Neuronal stem cell (in vitro differentiated cells): ENCODE results near the gene FAM168B.
A peak's percentile ranks its signal among the peaks of the same experiment; 100 is the strongest.

ENCODE experiments used
- DNase-seq: peaks from one replicate; pipeline ENCODE4 v3.0.0-alpha.2; 2013; ENCODE audit warnings: low spot score
- H2AFZ ChIP-seq: one replicate; pipeline ENCODE4 v1.6.1; 2013; ENCODE audit warnings: mild to moderate bottlenecking, low read length, inconsistent platforms
- H2AK5ac ChIP-seq: 2 replicates; pipeline ENCODE4 v1.6.1; 2013; ENCODE audit warnings: low read depth, mild to moderate bottlenecking, inconsistent platforms, low read length, moderate library complexity, mixed read lengths
- H2BK120ac ChIP-seq: 2 replicates; pipeline ENCODE4 v1.6.1; 2013; ENCODE audit warnings: low read depth, mild to moderate bottlenecking, inconsistent platforms, low read length, moderate library complexity, mixed read lengths
- H2BK12ac ChIP-seq: one replicate; pipeline ENCODE4 v1.6.1; 2013; ENCODE audit warnings: low read length, inconsistent platforms
- H2BK15ac ChIP-seq: 2 replicates; pipeline ENCODE4 v1.6.1; 2013; ENCODE audit warnings: mild to moderate bottlenecking, low read length, inconsistent platforms, mixed read lengths
- H2BK5ac ChIP-seq: one replicate; pipeline ENCODE4 v1.6.1; 2013; ENCODE audit warnings: inconsistent platforms, mild to moderate bottlenecking, low read length, moderate library complexity
- H3K14ac ChIP-seq: one replicate; pipeline ENCODE4 v1.6.1; 2013; ENCODE audit warnings: low read length, inconsistent platforms
- H3K18ac ChIP-seq: 2 replicates; pipeline ENCODE4 v1.6.1; 2013; ENCODE audit warnings: low read length, inconsistent platforms
- H3K23ac ChIP-seq: 2 replicates; pipeline ENCODE4 v1.6.1; 2013; ENCODE audit warnings: low read depth, mild to moderate bottlenecking, mixed read lengths, low read length, inconsistent platforms; ENCODE audit not compliant: poor library complexity
- H3K27ac ChIP-seq: replicated peaks from 3 replicates; pipeline ENCODE4 v1.5.1; 2013; ENCODE audit warnings: low read length, inconsistent platforms
- H3K27me3 ChIP-seq, 3 experiments: 2 replicates each; pipeline ENCODE4 v1.6.1; 2013; ENCODE audit warnings: low read length in 3 of 3, mild to moderate bottlenecking in 2 of 3, inconsistent platforms in 1 of 3, low read depth in 1 of 3, mixed read lengths in 1 of 3, moderate library complexity in 1 of 3; ENCODE audit not compliant: control insufficient read depth in 3 of 3, insufficient read depth in 3 of 3
- H3K36me3 ChIP-seq, 2 donors: replicated peaks in 1 of 2; 2 replicates each; pipeline ENCODE4 v1.6.1; 2013; ENCODE audit warnings: low read length in 2 of 2; ENCODE audit not compliant: control insufficient read depth in 2 of 2, insufficient read depth in 2 of 2
- H3K4ac ChIP-seq: 2 replicates; pipeline ENCODE4 v1.6.1; 2013; ENCODE audit warnings: inconsistent platforms, mild to moderate bottlenecking, low read length, moderate library complexity
- H3K4me1 ChIP-seq, 2 donors: 1 replicate in 1 of 2; 2 replicates in 1 of 2; pipeline ENCODE4 v1.6.1; 2013; ENCODE audit warnings: low read length in 2 of 2, low read depth in 1 of 2; ENCODE audit not compliant: control insufficient read depth in 2 of 2, insufficient read depth in 1 of 2
- H3K4me2 ChIP-seq: one replicate; pipeline ENCODE4 v1.6.1; 2013; ENCODE audit warnings: mild to moderate bottlenecking, low read length, inconsistent platforms; ENCODE audit not compliant: insufficient read depth, poor library complexity, severe bottlenecking
- H3K4me3 ChIP-seq, 2 donors: 2 replicates each; pipeline ENCODE4 v1.5.1; 2013; ENCODE audit warnings: low read length in 2 of 2, mild to moderate bottlenecking in 2 of 2, inconsistent platforms in 1 of 2, moderate library complexity in 1 of 2
- H3K79me1 ChIP-seq: one replicate; pipeline ENCODE4 v1.6.1; 2013; ENCODE audit warnings: low read depth, mild to moderate bottlenecking, inconsistent platforms, low read length, moderate library complexity
- H3K9ac ChIP-seq: one replicate; pipeline ENCODE4 v1.6.1; 2013; ENCODE audit warnings: mild to moderate bottlenecking, low read depth, low read length, inconsistent platforms; ENCODE audit not compliant: poor library complexity
- H3K9me3 ChIP-seq, 2 donors: replicated peaks in 1 of 2; 2 replicates each; pipeline versions ENCODE3 to v1.6.1; 2013; ENCODE audit warnings: low read length in 2 of 2, mild to moderate bottlenecking in 2 of 2, inconsistent platforms in 1 of 2, low read depth in 1 of 2, mixed read lengths in 1 of 2, moderate library complexity in 1 of 2; ENCODE audit not compliant: control insufficient read depth in 2 of 2, insufficient read depth in 1 of 2
- H4K8ac ChIP-seq: one replicate; pipeline ENCODE4 v1.6.1; 2013; ENCODE audit warnings: low read depth, mild to moderate bottlenecking, inconsistent platforms, low read length, moderate library complexity
- H4K91ac ChIP-seq: one replicate; pipeline ENCODE4 v1.6.1; 2013; ENCODE audit warnings: low read length, low read depth, mild to moderate bottlenecking, inconsistent platforms; ENCODE audit not compliant: poor library complexity
- WGBS, 2 donors: extraction: QIAGEN DNeasy Blood & Tissue Kit; methylation state at CpG; one replicate each; pipeline ENCODE4 v1.1.7; 2013; ENCODE audit warnings: missing lambda C conversion rate in 2 of 2, mixed read lengths in 1 of 2; ENCODE audit not compliant: insufficient read length in 2 of 2, insufficient replicate concordance in 1 of 2; ENCODE audit errors: extremely low coverage in 2 of 2; 5-methylcytosine and 5-hydroxymethylcytosine counted together

The FAM168B gene

DNA sequence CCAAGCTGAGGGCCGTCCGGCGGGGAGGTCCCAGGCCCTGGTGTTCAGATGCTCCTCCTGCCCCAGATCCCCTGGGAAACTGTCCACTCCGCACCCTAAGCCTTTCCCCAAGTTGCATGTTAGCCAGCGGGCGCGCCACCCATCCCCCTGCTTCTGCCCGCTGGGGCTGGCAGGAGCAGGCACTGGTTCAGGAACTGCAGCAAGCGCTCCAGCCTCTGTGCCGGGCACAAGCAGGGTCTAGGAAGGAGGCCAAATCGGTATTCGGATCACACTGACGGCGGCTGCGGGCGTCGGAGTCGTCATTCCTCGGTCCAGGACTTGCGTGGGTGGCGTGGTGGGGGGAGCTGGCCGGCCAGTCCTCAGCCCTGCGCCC, 53.7 kb downstream of the FAM168B start:
- Histone ChIP-seq H3K4me3 (no peak overlapping the region), H2BK5ac (no peak overlapping the region), H4K91ac (no peak overlapping the region), H3K36me3 (peaks cover 0 to 7% of the 10 kb centered on the region in 2 donors), H3K27me3 (peaks cover 0 to 22% (median 0%) of the 10 kb centered on the region in 3 experiments), H2BK12ac (no peak overlapping the region), H3K9me3 (no peaks in the 10 kb centered on the region), H3K18ac (no peak overlapping the region), H3K4ac (no peak overlapping the region), H2AFZ (no peak overlapping the region), H2BK120ac (no peak overlapping the region), H3K23ac (no peak overlapping the region), H3K9ac (no peak overlapping the region), H3K79me1 (no peaks in the 10 kb centered on the region), H4K8ac (no peak overlapping the region), H2BK15ac (no peak overlapping the region), H3K4me1 (peaks cover 3 to 9% of the 10 kb centered on the region in 2 donors), H3K27ac (no peak overlapping the region), H2AK5ac (no peak overlapping the region), H3K14ac (no peak overlapping the region), H3K4me2 (no peak overlapping the region)
- WGBS, 2 donors, result no CpG with 5 or more reads among the region's 23 CpGs
- DNase-seq, result no peak

DNA sequence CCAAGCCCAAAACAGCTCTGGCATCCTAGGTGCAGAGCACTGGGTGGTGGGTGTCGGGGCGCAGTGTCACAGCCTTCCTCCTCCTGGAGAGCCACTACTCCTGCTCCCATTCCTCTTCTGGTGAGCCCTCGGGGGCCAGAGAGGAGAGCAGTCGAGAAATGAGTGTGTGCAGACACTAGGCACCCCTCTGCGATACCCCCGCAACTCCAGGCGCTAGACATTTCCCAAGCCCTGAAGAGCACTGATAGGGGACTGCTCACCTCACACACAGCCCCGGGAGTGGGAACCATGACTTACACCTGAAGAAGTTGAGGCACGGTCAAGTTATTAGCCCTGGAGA, 54.2 kb downstream of the FAM168B start:
- H3K4ac ChIP-seq, result no peak overlapping the region
- no peak overlapping the region for H3K4me3 ChIP-seq
- H4K91ac ChIP-seq, result no peak overlapping the region
- H3K36me3 ChIP-seq, result peaks cover 0 to 7% of the 10 kb centered on the region in 2 donors
- no peak overlapping the region for H2AFZ ChIP-seq
- no peak overlapping the region for H3K23ac ChIP-seq
- H3K18ac ChIP-seq, result no peak overlapping the region
- H3K79me1 ChIP-seq, result no peaks in the 10 kb centered on the region
- H2BK15ac ChIP-seq, result no peak overlapping the region
- H3K9ac ChIP-seq, result no peak overlapping the region
- H2BK12ac ChIP-seq, result no peak overlapping the region
- H4K8ac ChIP-seq, result no peak overlapping the region
- peak overlapping the region; percentile 14 for H3K14ac ChIP-seq
- H2BK5ac ChIP-seq, result no peak overlapping the region
- no peak overlapping the region for H2BK120ac ChIP-seq
- peaks cover 7 to 13% of the 10 kb centered on the region in 2 donors for H3K4me1 ChIP-seq
- no peak overlapping the region for H3K4me2 ChIP-seq
- H3K27me3 ChIP-seq, result peaks cover 0 to 26% (median 0%) of the 10 kb centered on the region in 3 experiments
- DNase-seq, result no peak
- no CpG with 5 or more reads among the region's 9 CpGs for WGBS, 2 donors
- H3K27ac ChIP-seq, result no peak overlapping the region
- H3K9me3 ChIP-seq, result no peaks in the 10 kb centered on the region
- H2AK5ac ChIP-seq, result no peak overlapping the region

DNA sequence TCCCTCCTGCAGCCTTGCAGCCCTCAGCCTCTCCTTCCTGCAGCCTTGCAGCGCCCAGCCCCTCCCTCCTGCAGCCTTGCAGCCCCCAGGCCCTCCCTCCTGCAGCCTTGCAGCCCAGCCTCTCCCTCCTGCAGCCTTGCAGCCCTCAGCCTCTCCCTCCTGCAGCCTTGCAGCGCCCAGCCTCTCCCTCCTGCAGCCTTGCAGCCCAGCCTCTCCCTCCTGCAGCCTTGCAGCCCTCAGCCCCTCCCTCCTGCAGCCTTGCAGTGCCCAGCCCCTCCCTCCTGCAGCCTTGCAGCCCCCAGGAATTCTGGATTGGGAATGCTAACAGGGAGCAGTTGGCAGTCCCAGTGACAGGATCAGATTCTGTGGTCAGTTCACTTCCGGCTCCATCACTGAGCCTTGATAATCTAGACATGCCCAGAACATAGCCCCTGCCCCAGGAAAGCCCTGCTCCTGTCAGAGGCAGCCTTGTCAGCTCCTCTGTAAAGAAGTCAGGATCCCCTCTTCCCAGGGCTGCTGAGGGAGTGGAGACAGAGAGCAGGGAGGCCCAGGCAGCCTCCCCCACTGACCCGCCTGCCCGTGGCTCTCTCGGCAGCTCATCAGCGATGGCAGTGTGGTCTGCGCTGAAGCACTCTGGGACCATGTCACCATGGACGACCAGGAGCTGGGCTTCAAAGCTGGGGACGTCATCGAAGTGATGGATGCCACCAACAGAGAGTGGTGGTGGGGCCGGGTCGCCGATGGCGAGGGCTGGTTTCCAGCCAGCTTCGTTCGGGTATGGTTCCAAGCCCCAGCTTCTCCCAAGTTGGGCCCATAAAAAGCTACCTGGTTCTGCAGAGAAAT, 54.8 kb downstream of the FAM168B start:
- no peak for DNase-seq
- WGBS, 2 donors, result no CpG with 5 or more reads among the region's 17 CpGs
- peak overlapping the region; percentile 49 for H3K18ac ChIP-seq

DNA sequence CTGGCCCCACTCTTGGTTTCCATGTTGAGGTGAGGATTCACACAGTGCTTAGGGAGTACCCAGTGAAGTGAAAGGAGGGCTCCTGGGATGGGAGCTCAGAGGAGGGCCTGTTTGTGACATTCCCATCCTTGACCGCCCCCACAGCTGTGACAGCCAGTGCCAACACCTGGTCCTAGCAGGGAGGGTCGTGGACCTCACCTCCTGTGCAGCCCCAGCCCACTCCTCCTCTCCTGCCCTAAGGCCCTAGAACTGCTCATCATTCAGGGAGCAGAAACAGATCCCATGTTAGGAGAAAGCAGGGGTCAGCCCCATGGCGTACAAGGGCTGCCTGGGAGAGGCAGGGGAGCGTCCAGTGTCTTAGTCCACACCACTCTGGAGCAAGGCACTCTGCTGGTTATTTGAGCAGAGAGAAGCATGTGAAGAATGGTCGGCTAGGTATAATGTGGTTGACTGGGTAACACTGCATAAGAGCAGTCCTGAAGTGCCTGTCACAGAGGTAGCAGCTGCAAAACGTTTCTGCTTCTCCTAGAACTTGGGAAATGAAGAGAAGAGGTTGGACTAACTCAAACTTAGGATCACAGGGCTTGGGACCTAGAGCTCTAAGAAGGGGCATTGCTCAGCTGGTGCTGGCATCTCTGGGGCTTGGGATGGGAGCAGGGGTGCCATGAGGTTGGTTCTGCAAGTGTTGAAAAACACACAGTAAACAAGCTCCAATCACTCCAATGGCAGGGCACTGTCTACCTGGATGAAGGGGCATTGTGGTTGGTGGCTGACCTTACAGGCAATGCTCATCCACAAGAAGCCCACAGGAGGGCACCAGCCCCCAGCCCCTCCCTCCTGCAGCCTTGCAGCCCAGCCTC, 55.6 kb downstream of the FAM168B start:
- Histone ChIP-seq H4K8ac (no peak overlapping the region), H3K36me3 (peaks cover 0 to 7% of the 10 kb centered on the region in 2 donors), H3K14ac (peak overlapping the region; percentile 41), H3K4me1 (peaks cover 7 to 16% of the 10 kb centered on the region in 2 donors), H3K79me1 (peaks cover 2% of the 10 kb centered on the region), H2BK12ac (no peak overlapping the region), H3K9ac (no peak overlapping the region), H2AK5ac (no peak overlapping the region), H3K18ac (peak overlapping the region; percentile 39), H2AFZ (no peak overlapping the region), H3K9me3 (no peaks in the 10 kb centered on the region), H2BK120ac (no peak overlapping the region), H3K4me2 (no peak overlapping the region), H3K27ac (no peak overlapping the region), H4K91ac (peak overlapping the region; percentile 32), H2BK5ac (peak overlapping the region; percentile 39), H3K4ac (no peak overlapping the region), H3K23ac (peak overlapping the region; percentile 34), H2BK15ac (no peak overlapping the region), H3K27me3 (peaks cover 0 to 38% (median 6%) of the 10 kb centered on the region in 3 experiments), H3K4me3 (no peak overlapping the region)
- WGBS, 2 donors, result no CpG with 5 or more reads among the region's 6 CpGs
- no peak for DNase-seq

More for the DNA sequence above, 54.8 kb downstream of the FAM168B start:
- H2BK120ac ChIP-seq, result no peak overlapping the region
- peak overlapping the region; percentile 14 for H3K14ac ChIP-seq
- no peak overlapping the region for H2BK12ac ChIP-seq
- H3K4ac ChIP-seq, result no peak overlapping the region
- peaks cover 0 to 7% of the 10 kb centered on the region in 2 donors for H3K36me3 ChIP-seq
- no peak overlapping the region for H2BK15ac ChIP-seq
- no peak overlapping the region for H3K9ac ChIP-seq
- H3K27me3 ChIP-seq, result peaks cover 0 to 32% (median 5%) of the 10 kb centered on the region in 3 experiments
- H3K4me1 ChIP-seq, result peaks cover 7 to 16% of the 10 kb centered on the region in 2 donors
- no peak overlapping the region for H4K91ac ChIP-seq
- H3K4me3 ChIP-seq, result no peak overlapping the region
- H3K9me3 ChIP-seq, result no peaks in the 10 kb centered on the region
- no peak overlapping the region for H3K27ac ChIP-seq
- H3K23ac ChIP-seq, result peak overlapping the region; percentile 18
- no peak overlapping the region for H4K8ac ChIP-seq
- H2AFZ ChIP-seq, result no peak overlapping the region
- no peak overlapping the region for H2AK5ac ChIP-seq
- H3K4me2 ChIP-seq, result no peak overlapping the region
- no peak overlapping the region for H2BK5ac ChIP-seq
- H3K79me1 ChIP-seq, result no peaks in the 10 kb centered on the region
